GM19452 (cell line): ENCODE data around the gene ZNF266.
A peak's percentile ranks its signal among the peaks of the same experiment; 100 is the strongest.

ENCODE experiments used
- ATAC-seq: cut with Tn5 transposase; IDR thresholded peaks from one replicate; pipeline ENCODE4 v1.9.1; 2021; ENCODE audit not compliant: unreplicated experiment

The ZNF266 gene

GRCh38 chr19:9435279-9436268 is at the start of gene ZNF266:
Gene ZNF266 (minus strand): TSS chr19:9435573. CDS start chr19:9420089, 15,484 bp downstream.
- ATAC-seq: peak; percentile 96

DNA sequence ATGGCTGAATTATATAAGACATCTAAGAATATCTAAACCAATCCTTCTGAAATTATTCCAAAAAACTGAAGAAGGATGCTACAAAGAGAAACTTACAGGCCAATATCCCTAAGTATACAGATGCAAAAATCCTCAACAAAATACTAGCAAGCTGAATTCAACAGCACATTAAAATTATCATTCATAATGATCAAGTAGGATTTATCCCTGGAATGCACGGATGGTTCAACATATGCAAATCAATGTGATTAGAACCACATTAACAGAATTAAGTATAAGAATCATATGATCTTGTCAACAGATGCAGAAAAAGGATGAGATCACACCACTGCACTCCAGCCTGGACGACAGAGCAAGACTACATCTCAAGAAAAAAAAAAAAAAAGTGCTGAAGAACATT is 49.8 kb upstream of the ZNF266 start:
- no peak for ATAC-seq

DNA sequence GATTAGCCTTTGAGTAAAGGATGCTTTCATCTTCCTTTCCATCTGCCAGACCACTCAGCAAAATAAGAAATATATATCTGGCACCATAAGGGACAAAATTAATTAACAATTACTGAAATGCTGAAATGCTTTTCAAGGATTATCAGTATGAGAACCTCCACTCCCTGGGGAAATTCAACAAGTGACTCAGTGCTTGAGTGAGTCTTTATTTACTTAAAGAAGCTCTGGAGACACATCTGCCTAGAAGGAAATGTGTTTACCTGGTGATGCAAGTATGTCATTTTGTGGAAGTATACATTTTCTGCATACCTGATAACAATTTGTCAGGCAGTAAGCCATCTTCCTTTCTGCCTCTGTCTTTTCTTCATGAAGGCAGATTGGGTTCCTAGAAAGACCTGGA is 39.6 kb upstream of the ZNF266 start:
- no peak for ATAC-seq

- no peak for ATAC-seq
Measured at GRCh38 chr19:9467161-9467560, 31.8 kb upstream of the ZNF266 start.

- no peak for ATAC-seq
Measured at GRCh38 chr19:9461938-9462337, 26.6 kb upstream of the ZNF266 start.

GRCh38 chr19:9456018-9456689 is 20.8 kb upstream of the ZNF266 start:
- no peak for ATAC-seq

DNA sequence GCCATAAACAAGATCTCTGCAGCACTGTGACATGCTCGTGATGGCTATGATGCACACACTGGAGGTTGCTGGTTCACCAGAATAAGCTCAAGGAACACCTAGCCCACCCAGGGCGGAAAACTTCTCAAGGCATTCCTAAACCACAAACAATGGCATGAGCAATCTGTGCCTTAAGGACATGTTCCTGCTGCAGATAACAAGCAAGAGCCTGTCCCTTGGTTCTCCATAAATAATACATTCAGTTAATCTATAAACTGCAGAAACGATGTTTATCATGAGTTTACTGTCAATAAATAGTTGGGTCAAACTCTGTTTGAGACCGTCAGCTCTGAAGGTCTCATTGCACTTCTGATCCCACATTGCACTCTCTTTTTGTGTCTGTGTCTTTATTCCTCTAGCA is 18.6 kb upstream of the ZNF266 start:
- ATAC-seq: no peak

GRCh38 chr19:9445037-9445436 is 9.7 kb upstream of the ZNF266 start:
- ATAC-seq: no peak

DNA sequence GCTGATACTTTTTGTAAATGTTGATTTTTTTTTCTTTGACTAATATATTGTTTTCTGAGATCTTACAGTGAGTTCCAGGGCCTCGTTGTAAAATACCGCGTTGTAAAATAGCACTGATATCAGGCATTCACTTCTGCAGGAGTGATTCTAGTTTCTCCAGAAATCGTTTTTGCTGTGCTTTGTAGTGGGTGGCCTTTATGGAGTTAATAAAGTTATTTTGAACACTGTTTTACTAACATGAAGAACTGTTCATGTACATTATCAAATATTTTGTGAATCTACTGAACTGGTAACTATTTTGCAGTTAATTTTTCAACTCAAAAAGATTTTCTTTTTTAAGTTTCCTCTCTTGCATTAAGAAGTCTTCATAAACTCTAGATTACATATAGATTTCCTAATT is 985 bp upstream of the ZNF266 start:
- no peak for ATAC-seq

DNA sequence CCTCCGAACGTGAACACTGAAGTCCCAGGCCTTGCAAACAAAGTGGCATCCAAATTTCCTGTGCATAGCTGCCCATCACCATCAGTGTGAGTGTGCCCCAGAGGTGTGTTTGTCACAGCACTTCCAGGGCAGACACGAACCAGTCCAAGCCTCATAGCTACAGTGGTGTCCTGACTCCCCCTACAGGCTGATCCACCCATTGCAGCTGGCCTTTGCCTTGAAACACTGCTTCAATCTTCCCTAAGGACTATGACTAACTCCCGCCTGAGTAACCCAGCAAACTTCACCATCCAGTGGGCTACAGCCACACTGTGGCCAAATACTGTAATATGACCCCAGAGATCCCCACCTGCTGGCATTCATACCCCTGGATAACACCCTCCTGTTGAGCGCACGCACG is 3.9 kb downstream of the ZNF266 start:
- ATAC-seq: no peak

GRCh38 chr19:9430444-9430843 is 4.9 kb downstream of the ZNF266 start:
- no peak for ATAC-seq

DNA sequence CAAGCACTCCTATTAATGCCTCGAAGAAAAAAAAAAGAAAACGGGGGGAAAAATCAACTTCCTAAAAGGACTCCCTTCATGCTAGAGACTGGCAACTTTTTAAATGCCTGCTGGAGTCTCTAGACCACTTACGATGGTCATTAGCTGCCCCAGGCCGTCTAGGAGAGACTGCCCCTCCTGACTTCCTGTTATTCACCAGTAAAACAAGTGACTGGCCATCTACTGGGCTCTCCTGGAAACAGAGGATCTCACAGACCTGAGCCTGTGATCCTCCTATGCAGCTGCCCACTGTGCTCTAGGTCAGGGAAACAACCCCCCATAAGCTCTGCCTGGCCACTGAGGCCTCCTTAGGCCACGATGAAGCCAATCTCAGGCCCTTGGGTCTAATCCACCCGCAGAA is 7.4 kb downstream of the ZNF266 start:
- ATAC-seq: no peak

- no peak for ATAC-seq
Measured at GRCh38 chr19:9413240-9413954, 22.0 kb downstream of the ZNF266 start.

DNA sequence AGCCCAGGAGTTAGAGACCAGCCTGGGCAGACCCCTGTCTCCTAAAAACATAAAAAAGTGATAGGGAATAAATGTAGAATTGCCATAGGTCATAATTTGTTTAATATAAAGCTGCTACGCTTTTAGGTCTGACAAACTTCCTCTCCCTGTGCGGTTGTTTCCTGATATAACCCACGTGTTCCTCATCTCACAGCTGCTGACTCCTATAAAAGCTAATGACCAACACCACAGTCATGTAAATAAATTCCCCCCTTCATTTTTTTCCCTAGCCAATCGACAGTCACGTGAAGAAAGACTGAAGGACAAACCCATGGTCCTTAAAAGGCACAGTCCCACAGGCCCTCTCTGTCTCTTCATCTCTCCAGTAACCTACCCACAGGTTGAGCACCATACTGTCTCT is 27.5 kb downstream of the ZNF266 start:
- ATAC-seq: no peak

DNA sequence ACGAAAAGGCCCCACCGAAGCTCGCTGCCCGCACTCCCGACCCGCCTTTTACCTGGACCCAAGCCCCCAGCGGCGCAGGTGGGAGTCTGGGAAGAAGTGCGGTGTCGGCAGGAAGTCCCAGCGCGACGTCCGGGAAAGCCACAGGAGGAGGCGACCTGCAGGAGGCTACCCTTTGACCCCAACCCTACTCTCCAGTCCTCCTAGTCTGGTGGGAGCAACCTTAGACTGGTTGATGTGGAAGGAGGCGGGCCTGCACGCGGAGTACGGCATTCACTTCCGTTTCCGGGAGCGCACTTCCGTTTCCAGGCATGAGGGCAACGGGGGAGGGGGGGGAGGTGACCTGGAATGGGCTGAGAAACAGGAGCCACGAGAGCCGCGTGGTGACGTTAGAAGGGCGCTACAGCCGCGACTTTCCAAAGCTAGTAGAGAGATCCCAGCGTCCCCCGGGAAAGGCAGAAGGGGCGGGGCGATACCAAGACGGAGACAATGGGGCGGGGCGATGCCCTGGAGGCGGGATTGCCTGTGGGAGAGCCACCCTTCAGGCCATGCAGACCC is 28.5 kb downstream of the ZNF266 start:
- ATAC-seq: no peak

- no peak for ATAC-seq
Measured at GRCh38 chr19:9381361-9381785, 54.0 kb downstream of the ZNF266 start.

DNA sequence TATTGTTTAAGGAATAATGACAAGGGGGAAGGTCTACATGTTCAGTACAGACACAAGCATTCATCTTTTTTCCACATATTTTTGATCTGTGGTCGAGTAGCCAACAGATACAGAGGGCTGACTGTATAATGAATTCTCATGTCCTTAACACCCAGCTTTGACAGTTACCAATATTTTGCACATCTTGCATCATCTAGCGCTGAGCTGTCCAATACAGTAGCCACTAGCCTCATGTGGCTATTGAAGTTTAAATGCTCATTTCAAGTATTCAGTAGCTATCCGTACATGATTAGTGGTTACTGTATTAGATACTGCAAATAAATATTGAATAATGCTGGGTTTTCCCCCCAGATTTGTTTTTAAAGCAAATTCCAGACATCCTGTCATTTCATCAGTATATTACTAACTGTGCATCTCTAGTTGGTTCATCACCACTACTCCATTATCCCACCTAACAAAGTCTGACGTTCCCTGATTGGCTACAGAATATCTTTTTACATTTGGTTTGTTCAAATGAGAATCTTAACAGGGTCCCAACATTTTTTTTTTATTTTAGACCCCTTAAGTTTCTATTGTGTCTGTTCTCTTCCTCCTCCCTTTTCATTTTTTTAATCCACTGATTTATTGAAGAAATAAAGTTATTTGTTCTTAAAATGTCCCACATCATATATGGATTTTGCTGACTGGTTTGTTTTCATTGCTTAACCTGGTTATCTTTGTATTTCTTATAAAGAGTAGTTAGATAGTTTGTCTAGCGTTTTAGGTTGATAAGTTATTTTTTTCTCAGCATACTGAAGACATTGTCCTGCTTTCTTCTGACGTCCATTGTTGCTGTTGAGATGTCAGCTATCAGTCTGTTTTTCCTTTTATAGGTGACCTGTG is 64.4 kb downstream of the ZNF266 start:
- no peak for ATAC-seq

- ATAC-seq: no peak
Measured at GRCh38 chr19:9362905-9363304, 72.5 kb downstream of the ZNF266 start, which contains the start of gene ZNF177. Gene ZNF177 (plus strand): TSS chr19:9363013. CDS start chr19:9378312, 15,299 bp downstream.
